ACHN (cell line): ENCODE measurements around the gene WWOX.

ENCODE experiments used
- DNase-seq: peaks from one replicate; pipeline ENCODE4 v3.0.0-alpha.2; 2015
- in situ Hi-C: cut with HindIII; loops from 2 replicates; pipeline ENCODE4 v1.10.0; 2017; ENCODE audit warnings: low sequenced_read_pairs, low pct_ligation_motif_present, low pct_unique_long_range_greater_than_20kb

WWOX gene

GRCh38 chr16:78800523-78800922 is 701.1 kb downstream of the WWOX start:
- in situ Hi-C loops = no loop called here
- no peak for DNase-seq

GRCh38 chr16:78804058-78804735 is 704.7 kb downstream of the WWOX start:
- in situ Hi-C loops = no loop called here
- DNase-seq = no peak

- no peak for DNase-seq
- in situ Hi-C loops = no loop called here
Measured at GRCh38 chr16:78805556-78805955, 706.1 kb downstream of the WWOX start.

- in situ Hi-C loops = no loop called here
- DNase-seq = no peak
Measured at GRCh38 chr16:78811247-78811646, 711.8 kb downstream of the WWOX start.

GRCh38 chr16:78812582-78812981 is 713.1 kb downstream of the WWOX start:
- DNase-seq = no peak
- in situ Hi-C loops = no loop called here

- no peak for DNase-seq
- in situ Hi-C loops = no loop called here
Measured at GRCh38 chr16:78813661-78814311, 714.3 kb downstream of the WWOX start.

- in situ Hi-C loops = no loop called here
- no peak for DNase-seq
Measured at GRCh38 chr16:78815713-78816112, 716.3 kb downstream of the WWOX start.

GRCh38 chr16:78816499-78817195 is 717.2 kb downstream of the WWOX start:
- in situ Hi-C loops = no loop called here
- DNase-seq = no peak

- DNase-seq = no peak
- in situ Hi-C loops = no loop called here
Measured at GRCh38 chr16:78817200-78817739, 717.8 kb downstream of the WWOX start.

- in situ Hi-C loops = no loop called here
- DNase-seq = no peak
Measured at GRCh38 chr16:78821335-78821734, 721.9 kb downstream of the WWOX start.

- in situ Hi-C loops = no loop called here
- no peak for DNase-seq
Measured at GRCh38 chr16:78822509-78822908, 723.1 kb downstream of the WWOX start.

- in situ Hi-C loops = no loop called here
- DNase-seq = no peak
Measured at GRCh38 chr16:78823027-78823426, 723.6 kb downstream of the WWOX start.

- in situ Hi-C loops = no loop called here
- no peak for DNase-seq
Measured at GRCh38 chr16:78829280-78829679, 729.8 kb downstream of the WWOX start.

GRCh38 chr16:78830599-78830998 is 731.1 kb downstream of the WWOX start:
- in situ Hi-C loops = no loop called here
- DNase-seq = no peak

- in situ Hi-C loops = no loop called here
- DNase-seq = no peak
Measured at GRCh38 chr16:78832100-78832499, 732.6 kb downstream of the WWOX start.

- in situ Hi-C loops = no loop called here
- DNase-seq = no peak
Measured at GRCh38 chr16:78836802-78837491, 737.5 kb downstream of the WWOX start.

- in situ Hi-C loops = no loop called here
- DNase-seq = no peak
Measured at GRCh38 chr16:78837706-78838105, 738.3 kb downstream of the WWOX start.

- DNase-seq = no peak
- in situ Hi-C loops = no loop called here
Measured at GRCh38 chr16:78838276-78838675, 738.8 kb downstream of the WWOX start.

GRCh38 chr16:78842950-78843349 is 743.5 kb downstream of the WWOX start:
- DNase-seq = no peak
- in situ Hi-C loops = no loop called here
